ENCODE results near the gene FBXO45. TPM values are rescaled to one million over a fixed set of nuclear protein-coding genes. Genes with fewer than 3 reads are reported as not detected.

FBXO45 gene
- total and polyA plus RNA-seq, 2 experiments from 2014 or later = 6.8 to 12.2 TPM

- DNase-seq (ENCODE audit: low spot score) = no peak
- TF ChIP-seq EZH2phosphoT487 (IDR thresholded peaks at IDR 0.05; ENCODE audit: low read depth, severe bottlenecking, unreplicated experiment) (no peak), EZH2 (IDR thresholded peaks at IDR 0.05; ENCODE audit: borderline replicate concordance) (no peak), CTCF (IDR thresholded peaks at IDR 0.05; ENCODE audit: poor library complexity) (no peak)
- no peak overlapping the region for H3K27ac ChIP-seq
- no peaks in the 10 kb centered on the region for H3K36me3 ChIP-seq (replicated peaks; ENCODE audit: insufficient read depth, low read depth)
- H2AFZ ChIP-seq = no peak overlapping the region
- no peaks in the 10 kb centered on the region for H3K79me2 ChIP-seq
- no peaks in the 10 kb centered on the region for H3K9me3 ChIP-seq (ENCODE audit: low read depth)
- H4K20me1 ChIP-seq (ENCODE audit: insufficient read depth, poor library complexity, severe bottlenecking) = no peaks in the 10 kb centered on the region
- H3K4me1 ChIP-seq (ENCODE audit: insufficient read depth) = no peaks in the 10 kb centered on the region
- no peaks in the 10 kb centered on the region for H3K9me2 ChIP-seq (replicated peaks; ENCODE audit: insufficient read depth)
- no peak overlapping the region for H3K4me2 ChIP-seq
- no peaks in the 10 kb centered on the region for H3K27me3 ChIP-seq
- H3K4me3 ChIP-seq = no peak overlapping the region
Observed at GRCh38 chr3:196558476-196558875, 10.0 kb upstream of the FBXO45 start.

GRCh38 chr3:196559826-196560225, 8.6 kb upstream of the FBXO45 start:
- H3K9me3 ChIP-seq (ENCODE audit: low read depth) = no peaks in the 10 kb centered on the region
- no peak overlapping the region for H3K27ac ChIP-seq
- TF ChIP-seq EZH2phosphoT487 (IDR thresholded peaks at IDR 0.05; ENCODE audit: low read depth, severe bottlenecking, unreplicated experiment) = no peak
- no peak for TF ChIP-seq CTCF (IDR thresholded peaks at IDR 0.05; ENCODE audit: poor library complexity)
- no peak for TF ChIP-seq EZH2 (IDR thresholded peaks at IDR 0.05; ENCODE audit: borderline replicate concordance)
- H2AFZ ChIP-seq = no peak overlapping the region
- 74% methylated on average over 3 of the region's 3 CpGs for WGBS (ENCODE audit: low lambda C conversion rate, missing lambda C conversion rate)
- no peaks in the 10 kb centered on the region for H3K36me3 ChIP-seq (replicated peaks; ENCODE audit: insufficient read depth, low read depth)
- H3K4me2 ChIP-seq = no peak overlapping the region
- no peaks in the 10 kb centered on the region for H4K20me1 ChIP-seq (ENCODE audit: insufficient read depth, poor library complexity, severe bottlenecking)
- H3K9me2 ChIP-seq (replicated peaks; ENCODE audit: insufficient read depth) = no peaks in the 10 kb centered on the region
- H3K4me1 ChIP-seq (ENCODE audit: insufficient read depth) = no peaks in the 10 kb centered on the region
- H3K4me3 ChIP-seq = no peak overlapping the region
- H3K27me3 ChIP-seq = no peaks in the 10 kb centered on the region
- H3K79me2 ChIP-seq = peaks cover 2% of the 10 kb centered on the region
- DNase-seq (ENCODE audit: low spot score) = no peak

GRCh38 chr3:196563721-196564225, 4.7 kb upstream of the FBXO45 start:
- Histone ChIP-seq H2AFZ (no peak overlapping the region), H4K20me1 (ENCODE audit: insufficient read depth, poor library complexity, severe bottlenecking) (no peaks in the 10 kb centered on the region), H3K36me3 (replicated peaks; ENCODE audit: insufficient read depth, low read depth) (no peaks in the 10 kb centered on the region), H3K4me1 (ENCODE audit: insufficient read depth) (no peaks in the 10 kb centered on the region), H3K4me3 (no peak overlapping the region), H3K27me3 (no peaks in the 10 kb centered on the region), H3K9me2 (replicated peaks; ENCODE audit: insufficient read depth) (no peaks in the 10 kb centered on the region), H3K79me2 (peaks cover 18% of the 10 kb centered on the region), H3K9me3 (ENCODE audit: low read depth) (no peaks in the 10 kb centered on the region), H3K4me2 (no peak overlapping the region), H3K27ac (no peak overlapping the region)
- TF ChIP-seq EZH2phosphoT487 (IDR thresholded peaks at IDR 0.05; ENCODE audit: low read depth, severe bottlenecking, unreplicated experiment) (no peak), CTCF (IDR thresholded peaks at IDR 0.05; ENCODE audit: poor library complexity) (no peak), EZH2 (IDR thresholded peaks at IDR 0.05; ENCODE audit: borderline replicate concordance) (no peak)
- 94% methylated on average over 9 of the region's 9 CpGs for WGBS (ENCODE audit: low lambda C conversion rate, missing lambda C conversion rate)
- no peak for DNase-seq (ENCODE audit: low spot score)
